K562 (cell line): Measurements from ENCODE around the gene PIK3R6. TPM values are rescaled to one million over a fixed set of nuclear protein-coding genes. Genes with fewer than 3 reads are reported as not detected.

Experiments used
- ATAC-seq: fragments of 200-7000 bp; cut with Tn5 transposase; 3 replicates; pipeline ENCODE4 v1.9.1; 2020; ENCODE audit warnings: moderate library complexity
- BruUV-seq: library from RNA; stranded (reverse); fragments of 400-500 nt; replicated peaks from 2 replicates; lab custom pipeline; 2021; lab: Mats Ljungman, UMichigan
- CTCF ChIA-PET: fragments of 300-600 bp; formaldehyde crosslinking; extraction: SDS; loops from one replicate; lab custom pipeline; 2021; ENCODE audit warnings: low intra/inter-chr PET ratio; lab: Yijun Ruan, JAX
- POLR2A ChIA-PET: fragments of 300-600, 350-650 bp; sonication (Branson Sonifier 250); formaldehyde crosslinking; extraction: SDS; loops from one replicate; lab custom pipeline; 2021; ENCODE audit warnings: antibody characterized with exemption, inconsistent platforms; lab: Yijun Ruan, JAX
- DNase-seq, 4 experiments: peaks; one replicate each; pipeline versions ENCODE4 v3.0.0 to v3.0.0-alpha.2; 2011 to 2018; ENCODE audit warnings: low spot score in 3 of 4, mixed read lengths in 3 of 4; ENCODE audit errors: extremely low read depth in 1 of 4
- FAIRE-seq: peaks from 2 replicates; lab custom pipeline; 2011; peaks lifted over from hg19 to GRCh38; lab: Jason Lieb, UNC
- H2AFZ ChIP-seq: 2 replicates; pipeline ENCODE4 v1.6.0; 2011; ENCODE audit warnings: low read depth, low read length, control low read depth, inconsistent platforms
- H3K27ac ChIP-seq: fragments of 200-600 bp; 3 replicates; pipeline ENCODE4 v1.8.0; 2011; ENCODE audit warnings: low read depth, mild to moderate bottlenecking, control low read depth, inconsistent platforms, low read length, moderate library complexity, mixed read lengths; ENCODE audit errors: extremely low read depth
- H3K27me3 ChIP-seq, 2 experiments: fragments of 300-600 bp in 1 of 2; 2 replicates in 1 of 2; 3 replicates in 1 of 2; pipeline versions ENCODE4 v1.6.0 to v1.8.0; 2011; ENCODE audit warnings: inconsistent platforms in 2 of 2, low read length in 2 of 2, mild to moderate bottlenecking in 1 of 2, mixed read lengths in 1 of 2, moderate library complexity in 1 of 2; ENCODE audit not compliant: control insufficient read depth in 2 of 2, insufficient read depth in 2 of 2
- H3K36me3 ChIP-seq: fragments of 300-600 bp; 3 replicates; pipeline ENCODE4 v1.8.0; 2011; ENCODE audit warnings: mild to moderate bottlenecking, low read length, inconsistent platforms; ENCODE audit not compliant: control insufficient read depth, insufficient read depth
- H3K4me1 ChIP-seq, 2 experiments: fragments of 200-600 bp in 1 of 2; replicated peaks in 1 of 2; 2 replicates in 1 of 2; 3 replicates in 1 of 2; pipeline versions ENCODE4 v1.5.1 to v1.8.0; 2011; ENCODE audit warnings: inconsistent platforms in 2 of 2, low read length in 2 of 2, mild to moderate bottlenecking in 1 of 2, mixed read lengths in 1 of 2, moderate library complexity in 1 of 2; ENCODE audit not compliant: control insufficient read depth in 2 of 2, insufficient read depth in 2 of 2
- H3K4me2 ChIP-seq: 2 replicates; pipeline ENCODE4 v1.6.1; 2011; ENCODE audit warnings: low read length, control low read depth, inconsistent platforms, mixed read lengths; ENCODE audit not compliant: insufficient read depth
- H3K4me3 ChIP-seq: fragments of 200-600 bp; sonication (generic), shearing (Covaris generic); 2 replicates; pipeline ENCODE4 v1.5.1; 2016; ENCODE audit warnings: control low read depth, inconsistent platforms
- H3K79me2 ChIP-seq: fragments of 200-600 bp; 3 replicates; pipeline ENCODE4 v1.8.0; 2011; ENCODE audit warnings: low read length, inconsistent platforms; ENCODE audit not compliant: control insufficient read depth, insufficient read depth
- H3K9ac ChIP-seq, 2 experiments: 2 replicates each; pipeline versions ENCODE4 v1.6.0 to v1.6.1; 2011; ENCODE audit warnings: low read depth in 2 of 2, low read length in 2 of 2, control low read depth in 1 of 2, inconsistent platforms in 1 of 2, mild to moderate bottlenecking in 1 of 2, mixed read lengths in 1 of 2; ENCODE audit not compliant: insufficient read depth in 1 of 2
- H3K9me1 ChIP-seq: one replicate; pipeline ENCODE4 v1.6.0; 2011; ENCODE audit warnings: inconsistent platforms, mild to moderate bottlenecking, low read length, moderate library complexity; ENCODE audit not compliant: control insufficient read depth, insufficient read depth
- H3K9me3 ChIP-seq: replicated peaks from 2 replicates; pipeline ENCODE4 v1.5.1; 2011; ENCODE audit warnings: low read depth, low read length, inconsistent platforms; ENCODE audit not compliant: control insufficient read depth, insufficient read depth
- H4K20me1 ChIP-seq: replicated peaks from 2 replicates; pipeline ENCODE4 v1.6.1; 2011; ENCODE audit warnings: low read length, inconsistent platforms, mixed read lengths; ENCODE audit not compliant: control insufficient read depth, insufficient read depth
- ARID2 ChIP-seq: fragments of 450-650 bp; IDR thresholded peaks from 2 replicates; pipeline ENCODE4 v1.6.1; 2017; ENCODE audit warnings: antibody characterized with exemption, mild to moderate bottlenecking
- BHLHE40 ChIP-seq: IDR thresholded peaks from 2 replicates; pipeline ENCODE4 v1.6.1; 2011; ENCODE audit warnings: low read length, improper control_type of control experiment
- BRF1 ChIP-seq: IDR thresholded peaks from 3 replicates; pipeline ENCODE4 v1.6.1; 2011; ENCODE audit warnings: borderline replicate concordance, mild to moderate bottlenecking; ENCODE audit not compliant: insufficient read length; ENCODE audit errors: extremely low read depth
- CUX1 ChIP-seq: fragments of 200-800 bp; sonication (Bioruptor generic); IDR thresholded peaks from 2 replicates; pipeline ENCODE4 v1.6.1; 2016; ENCODE audit warnings: missing genetic modification characterization, missing compliant biosample characterization
- DEAF1 ChIP-seq: fragments of 450-650 bp; formaldehyde crosslinking; IDR thresholded peaks from 2 replicates; pipeline ENCODE4 v1.4.0; 2020; ENCODE audit warnings: mild to moderate bottlenecking, moderate library complexity
- HNRNPL ChIP-seq: fragments of 200-400 bp; formaldehyde crosslinking; IDR thresholded peaks from 2 replicates; pipeline ENCODE4 v1.6.1; 2017; ENCODE audit warnings: low read depth, mild to moderate bottlenecking, low read length
- JUND ChIP-seq, 2 experiments: IDR thresholded peaks; 2 replicates in 1 of 2; 3 replicates in 1 of 2; pipeline ENCODE4 v1.6.1; 2011; ENCODE audit warnings: borderline replicate concordance in 2 of 2, low read depth in 2 of 2, low read length in 2 of 2, improper control_type of control experiment in 1 of 2, missing biosample characterization in 1 of 2, missing genetic modification characterization in 1 of 2, missing genetic modification reagents in 1 of 2
- KLF6 ChIP-seq: fragments of 250-450 bp; sonication (Bioruptor Pico); IDR thresholded peaks from 2 replicates; pipeline ENCODE4 v1.4.0; 2020; ENCODE audit warnings: mild to moderate bottlenecking, moderate library complexity, borderline replicate concordance
- MAFF ChIP-seq: IDR thresholded peaks from 2 replicates; pipeline ENCODE4 v1.6.1; 2012; ENCODE audit warnings: low read length, improper control_type of control experiment
- NFE2 ChIP-seq: IDR thresholded peaks from 2 replicates; pipeline ENCODE4 v1.6.1; 2014; ENCODE audit warnings: antibody characterized with exemption, low read depth
- ZBTB7A ChIP-seq: IDR thresholded peaks from 2 replicates; pipeline ENCODE4 v1.6.1; 2011; ENCODE audit warnings: low read depth, mild to moderate bottlenecking, low read length, moderate library complexity, borderline replicate concordance; ENCODE audit not compliant: control insufficient read depth
- WGBS: fragments of 100-300 bp; shearing (Covaris generic); methylation state at CpG from one replicate; pipeline ENCODE4 v1.1.6; 2016; ENCODE audit warnings: low coverage, mixed read lengths; ENCODE audit not compliant: insufficient coverage; ENCODE audit errors: missing lambda C conversion rate; 5-methylcytosine and 5-hydroxymethylcytosine counted together
- in situ Hi-C: fragments of 300-500 bp; cut with MboI; formaldehyde crosslinking; loops from 4 replicates; pipeline ENCODE4 v1.15.0; 2018; ENCODE audit warnings: inconsistent platforms, mixed read lengths
- intact Hi-C: fragments of 100-400 bp; cut with micrococcal nuclease; formaldehyde crosslinking; loops from 2 replicates; pipeline ENCODE4 v1.14.2; 2022
- polyA plus RNA-seq, 8 experiments: library from polyadenylated mRNA; depleted of rRNA in 4 of 8; stranded (reverse) in 5 of 8; unstranded in 3 of 8; fragments of >200 nt; fragmentation: Nextera tagmentation in 2 of 8; fragmentation: Illumina TruSeq in 1 of 8; extraction: Ambion mirVana in 2 of 8; extraction: Trizol in 1 of 8; gene quantifications; 2 replicates each; pipeline versions ENCODE4 v1.2.1 to v1.2.3, GENCODE V29; 2011 to 2014; ENCODE audit warnings: inconsistent platforms in 1 of 8, missing spikeins in 1 of 8
- total RNA-seq, 7 experiments: library from RNA; depleted of rRNA in 6 of 7; stranded (reverse); fragments of >200 nt in 6 of 7; fragmentation: Illumina TruSeq in 2 of 7; extraction: Trizol in 2 of 7; gene quantifications; 2 replicates each; pipeline versions ENCODE4 v1.2.1 to v1.2.3, GENCODE V29; 2011 to 2021; ENCODE audit warnings: low replicate concordance in 1 of 7

Gene PIK3R6
- total and polyA plus RNA-seq, 9 of the 15 experiments (the other 6 are each of a cell fraction or from before 2014, with no cell fraction given): 0.04 TPM; not detected in 8

- Histone ChIP-seq H3K27ac (no peak overlapping the region), H3K4me2 (no peak overlapping the region), H4K20me1 (no peaks in the 10 kb centered on the region), H3K4me1 (no peaks in the 10 kb centered on the region), H3K9me3 (no peaks in the 10 kb centered on the region), H3K27me3 (peaks cover 0 to 30% of the 10 kb centered on the region in 2 experiments; a peak in 2 of 5 replicates), H3K36me3 (no peaks in the 10 kb centered on the region), H3K79me2 (no peaks in the 10 kb centered on the region), H3K9ac (no peak overlapping the region), H2AFZ (no peak overlapping the region), H3K4me3 (no peak overlapping the region), H3K9me1 (no peaks in the 10 kb centered on the region)
- in situ Hi-C loops: no loop called here
- ATAC-seq (no peak), FAIRE-seq (no peak), DNase-seq (no peak)
- 0% methylated on average over 9 of the region's 11 CpGs for WGBS
- ChIA-PET POLR2A (interaction anchor here (0.5 kb wide), 1 partner anchor 30 kb away, joined by 3 read pairs; no protein-coding TSS in a partner anchor), CTCF (no interaction called here)
- no peak for TF ChIP-seq NFE2
- TF ChIP-seq BHLHE40: no peak
- no peak for TF ChIP-seq CUX1 (CRISPR knock-in tag)
- no peak for TF ChIP-seq BRF1
- TF ChIP-seq DEAF1: no peak
- TF ChIP-seq ARID2: no peak
- TF ChIP-seq HNRNPL: no peak
- TF ChIP-seq MAFF: no peak
- no peak for TF ChIP-seq KLF6
- TF ChIP-seq ZBTB7A: no peak
- TF ChIP-seq JUND (IDR thresholded peaks at IDR 0.05; ENCODE audit: borderline replicate concordance, low read depth, low read length): no peak
- TF ChIP-seq JUND (tag; IDR thresholded peaks at IDR 0.05; ENCODE audit: borderline replicate concordance, low read depth, low read length): no peak
- no TSS peak for BruUV-seq
- intact Hi-C loops: no loop called here
These were observed 1.8 kb upstream of the PIK3R6 start for GRCh38 chr17:8869114-8869815.
